GM13976 (cell line): Measurements from ENCODE around the gene GH1.
"Not testable (repeated sequence)": the region's sequence is repeated elsewhere in the genome, so short reads cannot be mapped to it uniquely, and the experiment has no call there.

ENCODE experiments used
- DNase-seq: peaks from one replicate; pipeline ENCODE4 v3.0.0; 2012; ENCODE audit warnings: low spot score
- CTCF ChIP-seq: IDR thresholded peaks from 2 replicates; pipeline ENCODE4 v1.5.1; 2012; ENCODE audit warnings: borderline replicate concordance, mild to moderate bottlenecking; ENCODE audit not compliant: insufficient read depth; ENCODE audit errors: extremely low read depth, missing control alignments, control extremely low read depth
- in situ Hi-C: fragments of 300-500 bp; cut with MboI; formaldehyde crosslinking; loops from one replicate; pipeline ENCODE4 v1.12.0; 2022; ENCODE audit warnings: low sequenced_read_pairs, mixed read lengths, inconsistent platforms; ENCODE audit not compliant: unreplicated experiment

GH1 gene

GRCh38 chr17:63917646-63918045, 993 bp downstream of the GH1 start:
- in situ Hi-C loops: loop anchor here (10.0 to 25.0 kb wide), 3 partner anchors 107 to 370 kb away; partner anchors contain the start of genes ERN1 and ICAM2
- TF ChIP-seq CTCF: no peak
- DNase-seq: no peak

DNA sequence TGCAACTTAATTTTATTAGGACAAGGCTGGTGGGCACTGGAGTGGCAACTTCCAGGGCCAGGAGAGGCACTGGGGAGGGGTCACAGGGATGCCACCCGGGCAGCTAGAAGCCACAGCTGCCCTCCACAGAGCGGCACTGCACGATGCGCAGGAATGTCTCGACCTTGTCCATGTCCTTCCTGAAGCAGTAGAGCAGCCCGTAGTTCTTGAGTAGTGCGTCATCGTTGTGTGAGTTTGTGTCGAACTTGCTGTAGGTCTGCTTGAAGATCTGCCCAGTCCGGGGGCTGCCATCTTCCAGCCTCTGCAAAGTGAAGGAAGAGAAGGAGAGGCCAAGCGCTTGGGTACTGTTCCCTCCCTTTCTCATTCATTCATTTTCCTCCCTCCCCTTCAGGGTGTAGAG, 1.4 kb downstream of the GH1 start:
- in situ Hi-C loops: loop anchor here (10.0 to 25.0 kb wide), 3 partner anchors 108 to 370 kb away; partner anchors contain the start of genes ERN1 and ICAM2
- not testable (repeated sequence) for DNase-seq

- no peak for TF ChIP-seq CTCF
- in situ Hi-C loops: loop anchor here (10.0 to 25.0 kb wide), 3 partner anchors 108 to 371 kb away; partner anchors contain the start of genes ERN1 and ICAM2
- DNase-seq: no peak
Observed at GRCh38 chr17:63916566-63917185, 2.0 kb downstream of the GH1 start.

- in situ Hi-C loops: loop anchor here (10.0 to 25.0 kb wide), 3 partner anchors 109 to 372 kb away; partner anchors contain the start of genes ERN1 and ICAM2
- DNase-seq: not testable (repeated sequence)
Observed at GRCh38 chr17:63915753-63916152, 2.9 kb downstream of the GH1 start.

DNA sequence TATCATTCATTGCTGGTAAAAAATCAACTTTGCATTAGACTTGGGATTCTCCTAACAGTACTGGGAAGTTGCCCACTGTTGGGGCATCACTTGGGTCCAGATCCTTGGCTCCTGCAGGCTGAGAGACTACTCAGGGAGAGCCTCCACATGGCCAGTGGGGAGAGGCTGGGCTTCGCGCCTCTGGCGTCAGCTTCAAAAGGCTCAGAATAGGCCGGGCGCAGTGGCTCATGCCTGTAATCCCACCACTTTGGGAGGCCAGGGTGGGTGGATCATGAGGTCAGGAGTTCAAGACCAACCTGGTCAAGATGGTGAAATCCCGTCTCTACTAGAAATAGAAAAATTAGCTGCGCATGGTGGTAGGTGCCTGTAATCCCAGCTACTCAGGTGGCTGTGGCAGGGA, 4.2 kb downstream of the GH1 start:
- no peak for TF ChIP-seq CTCF
- DNase-seq: no peak
- in situ Hi-C loops: loop anchor here (10.0 to 25.0 kb wide), 3 partner anchors 110 to 373 kb away; partner anchors contain the start of genes ERN1 and ICAM2

DNA sequence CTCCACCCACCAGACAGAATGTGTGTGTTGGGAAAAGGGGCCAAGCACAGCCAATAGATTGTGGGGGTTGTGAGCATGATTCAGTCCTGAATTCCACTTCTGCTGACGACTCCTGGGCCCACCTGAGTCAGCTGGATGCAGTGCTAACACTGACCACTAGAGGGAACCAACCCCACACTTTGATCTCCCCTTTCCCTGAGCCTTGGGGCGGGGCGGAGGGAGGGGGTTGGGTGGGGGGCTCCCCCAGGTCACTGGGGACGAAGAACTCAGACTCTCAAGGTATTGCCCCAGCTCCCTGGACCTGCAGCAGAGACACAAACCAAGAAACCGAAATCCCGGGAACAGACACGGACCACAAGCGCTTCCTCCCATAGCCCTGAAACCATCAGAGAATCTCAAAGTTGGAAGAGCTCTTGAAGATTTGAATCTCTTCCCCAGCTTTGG, 7.0 kb downstream of the GH1 start:
- in situ Hi-C loops: loop anchor here (10.0 to 25.0 kb wide), 3 partner anchors 113 to 376 kb away; partner anchors contain the start of genes ERN1 and ICAM2
- peak; percentile 81 for TF ChIP-seq CTCF
- peak; percentile 78 for DNase-seq

GRCh38 chr17:63911041-63911635, 7.5 kb downstream of the GH1 start, which contains the start of gene CSHL1:
Gene CSHL1, minus strand, starts transcription at chr17:63911258. Its CDS starts 62 bp downstream, at chr17:63911196.
- no peak for DNase-seq
- TF ChIP-seq CTCF: peak; percentile 9
- in situ Hi-C loops: loop anchor here (10.0 to 25.0 kb wide), 3 partner anchors 114 to 376 kb away; partner anchors contain the start of genes ERN1 and ICAM2
